Panc1 (cell line): ENCODE measurements around the gene RAB11FIP5. TPM values are rescaled to one million over a fixed set of nuclear protein-coding genes. Genes with fewer than 3 reads are reported as not detected.

ENCODE experiments used
- ATAC-seq: fragments of 200-7000 bp; cut with Tn5 transposase; 2 replicates; pipeline ENCODE4 v1.9.1; 2020; ENCODE audit warnings: mild to moderate bottlenecking, moderate library complexity
- BruUV-seq: library from RNA; stranded (reverse); fragments of 400-500 nt; replicated peaks from 2 replicates; lab custom pipeline; 2021; lab: Mats Ljungman, UMichigan
- CTCF ChIA-PET: fragments of 300-600 bp; sonication (Branson Sonifier 250); formaldehyde crosslinking; loops from one replicate; lab custom pipeline; 2022; ENCODE audit warnings: antibody characterized with exemption; lab: Charles Lee
- POLR2A ChIA-PET: fragments of 300-600 bp; sonication (Branson Sonifier 250); formaldehyde crosslinking; loops from one replicate; lab custom pipeline; 2022; ENCODE audit warnings: antibody characterized with exemption; lab: Charles Lee
- DNase-seq: peaks from one replicate; pipeline ENCODE4 v3.0.0-alpha.2; 2010; ENCODE audit warnings: low read depth, low spot score
- H3K27ac ChIP-seq: 2 replicates; pipeline ENCODE4 v1.5.1; 2011; ENCODE audit warnings: mild to moderate bottlenecking, low read length, inconsistent platforms
- H3K27me3 ChIP-seq: fragments of 200-500 bp; sonication (Bioruptor generic); 2 replicates; pipeline ENCODE4 v1.6.0; 2014; ENCODE audit warnings: low read length, inconsistent platforms; ENCODE audit not compliant: control insufficient read depth, insufficient read depth
- H3K36me3 ChIP-seq: fragments of 200-500 bp; sonication (Bioruptor generic); 2 replicates; pipeline ENCODE4 v1.5.1; 2014; ENCODE audit warnings: inconsistent platforms, mild to moderate bottlenecking, low read length, moderate library complexity; ENCODE audit not compliant: control insufficient read depth, insufficient read depth
- H3K4me1 ChIP-seq: 2 replicates; pipeline ENCODE4 v1.5.1; 2011; ENCODE audit warnings: inconsistent platforms, mild to moderate bottlenecking, low read length, moderate library complexity; ENCODE audit not compliant: control insufficient read depth, insufficient read depth
- H3K4me3 ChIP-seq, 2 experiments: 2 replicates each; pipeline ENCODE4 v1.5.1; 2011 to 2012; ENCODE audit warnings: low read depth in 2 of 2, low read length in 2 of 2, mild to moderate bottlenecking in 2 of 2, inconsistent platforms in 1 of 2, moderate library complexity in 1 of 2
- H3K9me3 ChIP-seq: fragments of 200-500 bp; sonication (Bioruptor generic); 2 replicates; pipeline ENCODE4 v1.5.1; 2014; ENCODE audit warnings: low read depth, mild to moderate bottlenecking, inconsistent platforms, low read length, moderate library complexity; ENCODE audit not compliant: control insufficient read depth, insufficient read depth
- CTCF ChIP-seq: fragments of 450-650 bp; IDR thresholded peaks from 2 replicates; pipeline ENCODE4 v1.5.1; 2017; ENCODE audit warnings: mild to moderate bottlenecking
- POLR2AphosphoS5 ChIP-seq: IDR thresholded peaks from 2 replicates; pipeline ENCODE4 v1.6.1; 2012; ENCODE audit warnings: mild to moderate bottlenecking, low read depth, low read length, moderate library complexity
- REST ChIP-seq, 2 experiments: IDR thresholded peaks; 2 replicates each; pipeline ENCODE4 v1.6.1; 2011 to 2012; ENCODE audit warnings: low read depth in 2 of 2, control low read depth in 1 of 2, low read length in 1 of 2, mild to moderate bottlenecking in 1 of 2, moderate library complexity in 1 of 2; ENCODE audit not compliant: insufficient read depth in 1 of 2
- SIN3A ChIP-seq: IDR thresholded peaks from 2 replicates; pipeline ENCODE4 v1.6.1; 2012; ENCODE audit warnings: low read depth, mild to moderate bottlenecking, low read length, moderate library complexity, borderline replicate concordance; ENCODE audit not compliant: insufficient read depth
- TCF7L2 ChIP-seq: IDR thresholded peaks from 2 replicates; pipeline ENCODE4 v1.6.1; 2011; ENCODE audit warnings: mild to moderate bottlenecking, low read depth, low read length, inconsistent platforms
- in situ Hi-C: cut with HindIII; loops from 2 replicates; pipeline ENCODE4 v1.10.0; 2016; ENCODE audit warnings: low sequenced_read_pairs, low pct_unique_long_range_greater_than_20kb
- intact Hi-C: fragments of 100-400 bp; cut with micrococcal nuclease; formaldehyde crosslinking; loops from one replicate; pipeline ENCODE4 v1.10.0; 2022; ENCODE audit not compliant: unreplicated experiment
- total RNA-seq: library from RNA; stranded (reverse); gene quantifications from one replicate; pipeline ENCODE4 v1.2.1, GENCODE V29; 2021; ENCODE audit not compliant: unreplicated experiment

RAB11FIP5 gene
- total RNA-seq, 1 experiment from 2014 or later: 27.3 TPM

GRCh38 chr2:73070643-73071359, 41.9 kb downstream of the RAB11FIP5 start:
- intact Hi-C loops: no loop called here
- ATAC-seq (peak; percentile 37), DNase-seq (no peak)
- H3K27me3 ChIP-seq: no peaks in the 10 kb centered on the region
- POLR2A ChIA-PET: interaction anchor here (0.6 kb wide), 1 partner anchor 41 kb away, joined by 5 read pairs; no protein-coding TSS in a partner anchor
- in situ Hi-C loops: no loop called here
- TF ChIP-seq CTCF (no peak), TCF7L2 (no peak; the same call in 1 of the 2 replicates), POLR2AphosphoS5 (no peak), REST (IDR thresholded peaks at IDR 0.05; ENCODE audit: insufficient read depth in 1 of 2, low read depth in 2 of 2, low read length in 1 of 2) (no peak), SIN3A (no peak)
- no peaks in the 10 kb centered on the region; the same call in 1 of the 2 replicates for H3K36me3 ChIP-seq
- BruUV-seq: no TSS peak
- no peaks in the 10 kb centered on the region for H3K9me3 ChIP-seq
- peaks cover 33% of the 10 kb centered on the region for H3K4me1 ChIP-seq
- CTCF ChIA-PET: no interaction called here
- H3K4me3 ChIP-seq: peak overlapping the region; percentile 76 to 90
- peak overlapping the region; percentile 89 for H3K27ac ChIP-seq

GRCh38 chr2:73069855-73070642, 42.7 kb downstream of the RAB11FIP5 start:
- no peaks in the 10 kb centered on the region for H3K9me3 ChIP-seq
- ChIA-PET CTCF (interaction anchor here (0.8 kb wide), 1 partner anchor 29 kb away, joined by 5 read pairs; no protein-coding TSS in a partner anchor), POLR2A (no interaction called here)
- DNase-seq (no peak), ATAC-seq (no peak)
- in situ Hi-C loops: no loop called here
- H3K4me3 ChIP-seq: peak overlapping the region; percentile 76 to 90
- no peaks in the 10 kb centered on the region; the same call in 1 of the 2 replicates for H3K36me3 ChIP-seq
- peak overlapping the region; percentile 89 for H3K27ac ChIP-seq
- intact Hi-C loops: no loop called here
- TF ChIP-seq SIN3A (no peak), TCF7L2 (no peak), POLR2AphosphoS5 (no peak)
- BruUV-seq: TSS peak; percentile 47
- H3K4me1 ChIP-seq: peaks cover 33% of the 10 kb centered on the region
- no peaks in the 10 kb centered on the region for H3K27me3 ChIP-seq
